GM18517 (cell line): ENCODE data around the gene DPYSL3.
A peak's percentile ranks its signal among the peaks of the same experiment; 100 is the strongest.

Source experiments
- ATAC-seq: cut with Tn5 transposase; IDR thresholded peaks from one replicate; pipeline ENCODE4 v1.9.1; 2021; ENCODE audit warnings: mild to moderate bottlenecking, moderate library complexity; ENCODE audit not compliant: unreplicated experiment

The DPYSL3 gene

DNA sequence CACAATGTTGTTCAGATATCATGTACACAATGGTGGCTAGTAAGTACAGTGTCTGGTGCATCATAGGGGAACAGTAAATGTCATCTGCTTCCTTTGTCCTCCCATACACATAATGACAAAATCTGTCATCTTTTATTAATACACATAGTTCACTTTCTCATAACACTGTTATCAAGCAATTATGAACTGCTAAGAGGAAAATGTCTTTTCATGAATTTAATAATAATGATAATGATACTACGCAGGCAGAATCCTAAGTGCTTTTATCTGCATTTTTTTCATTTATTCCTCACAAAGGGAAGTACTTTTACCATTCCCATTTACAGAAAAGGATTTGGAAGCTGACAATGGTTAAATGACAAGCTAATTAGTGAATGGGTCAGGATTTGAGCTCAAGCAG is 35.7 kb downstream of the DPYSL3 start:
- ATAC-seq = no peak

- ATAC-seq = no peak
These were observed 37.0 kb downstream of the DPYSL3 start for GRCh38 chr5:147472664-147473475.

DNA sequence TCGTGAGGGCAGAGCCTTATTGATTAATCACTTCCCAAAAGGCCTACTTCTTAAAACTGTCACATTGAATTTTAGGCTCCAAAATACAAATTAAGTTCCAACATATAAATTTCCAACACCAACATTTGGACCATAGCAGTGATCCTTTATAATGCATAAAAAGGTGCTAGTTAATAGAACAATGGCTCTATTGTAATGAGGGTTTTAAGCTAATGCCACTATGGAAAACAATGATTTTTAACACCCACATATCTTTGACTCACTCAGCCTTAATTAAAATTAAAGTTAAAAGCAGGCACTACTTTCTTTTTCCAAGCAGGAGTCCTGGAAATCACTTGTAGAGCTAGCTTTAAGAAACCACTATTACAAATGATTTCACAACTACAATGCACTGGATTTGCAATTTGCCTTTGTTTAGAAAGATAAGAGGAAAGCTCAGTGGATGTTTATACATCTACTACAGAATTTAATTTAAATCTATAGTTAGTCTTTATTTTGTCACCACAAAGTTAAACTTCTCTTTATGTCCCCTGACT is 41.8 kb downstream of the DPYSL3 start:
- ATAC-seq = no peak

DNA sequence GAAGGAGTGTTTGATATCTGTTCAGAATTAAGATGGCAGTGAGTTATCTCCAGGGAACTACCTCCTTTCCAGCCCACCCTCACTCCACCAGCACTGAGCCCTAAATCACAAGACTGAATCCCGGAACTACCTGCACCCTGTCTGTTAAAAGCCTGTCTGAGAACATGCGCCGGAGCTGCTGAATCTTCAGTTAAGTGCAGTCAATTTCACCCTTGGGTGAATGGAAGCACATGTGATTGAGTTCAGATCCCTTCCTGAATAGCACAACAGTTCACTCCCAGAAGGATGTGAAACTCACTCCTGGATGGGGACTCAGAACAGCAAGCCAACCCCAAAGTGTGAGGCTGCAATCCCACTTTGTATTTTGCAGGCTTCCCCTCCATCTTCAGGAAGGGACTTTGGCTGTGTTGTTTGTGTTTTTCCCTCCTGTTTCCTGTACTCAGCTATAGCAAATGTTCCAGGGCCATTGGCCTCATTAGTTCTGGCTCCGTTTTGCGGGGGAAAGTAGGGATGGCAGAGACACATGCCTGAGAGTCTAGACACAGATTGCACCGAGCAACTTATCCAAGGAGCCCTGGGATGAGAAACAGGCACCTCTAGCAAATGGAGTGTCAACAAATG is 43.4 kb downstream of the DPYSL3 start:
- no peak for ATAC-seq

DNA sequence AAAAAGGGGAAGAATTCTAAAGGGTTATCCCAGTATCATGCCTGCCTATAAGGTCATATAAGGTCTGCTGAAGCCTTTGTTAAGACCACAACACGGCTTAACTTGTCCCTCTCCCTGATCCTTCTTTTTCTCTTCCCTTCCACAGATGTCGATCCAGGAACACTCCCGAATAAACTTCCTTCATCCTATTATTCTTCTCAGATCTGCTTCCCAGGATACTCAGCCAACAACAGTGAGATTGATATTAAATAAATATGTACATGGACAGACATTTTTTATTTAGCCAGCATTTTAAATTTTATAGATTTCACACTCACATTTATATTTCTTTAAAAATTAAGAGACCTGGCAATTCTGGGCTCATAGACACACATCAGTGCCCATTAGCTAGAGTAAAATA is 44.1 kb downstream of the DPYSL3 start:
- ATAC-seq = no peak

GRCh38 chr5:147464211-147464610 is 45.7 kb downstream of the DPYSL3 start:
- peak; percentile 68 for ATAC-seq

DNA sequence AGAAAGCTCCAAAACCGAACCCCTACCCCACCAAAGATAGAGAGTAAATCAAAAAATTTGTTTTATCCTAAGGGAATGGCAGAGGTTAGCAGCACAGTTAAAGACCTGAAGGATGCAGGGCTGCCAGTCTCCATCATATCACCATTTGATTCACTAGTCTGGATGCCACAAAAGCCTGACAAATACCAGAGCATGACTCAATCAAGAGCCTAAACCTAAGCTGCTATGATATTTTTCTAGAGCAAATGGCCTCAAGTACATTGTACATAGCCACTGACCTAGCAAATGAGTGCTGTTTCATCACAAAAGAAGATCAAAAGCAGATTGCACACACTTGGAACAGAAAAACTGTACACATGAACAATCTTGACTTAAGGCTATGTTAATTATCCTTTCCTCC is 48.0 kb downstream of the DPYSL3 start:
- no peak for ATAC-seq

GRCh38 chr5:147460380-147460779 is 49.5 kb downstream of the DPYSL3 start:
- no peak for ATAC-seq

GRCh38 chr5:147458581-147458980 is 51.3 kb downstream of the DPYSL3 start:
- ATAC-seq = no peak

DNA sequence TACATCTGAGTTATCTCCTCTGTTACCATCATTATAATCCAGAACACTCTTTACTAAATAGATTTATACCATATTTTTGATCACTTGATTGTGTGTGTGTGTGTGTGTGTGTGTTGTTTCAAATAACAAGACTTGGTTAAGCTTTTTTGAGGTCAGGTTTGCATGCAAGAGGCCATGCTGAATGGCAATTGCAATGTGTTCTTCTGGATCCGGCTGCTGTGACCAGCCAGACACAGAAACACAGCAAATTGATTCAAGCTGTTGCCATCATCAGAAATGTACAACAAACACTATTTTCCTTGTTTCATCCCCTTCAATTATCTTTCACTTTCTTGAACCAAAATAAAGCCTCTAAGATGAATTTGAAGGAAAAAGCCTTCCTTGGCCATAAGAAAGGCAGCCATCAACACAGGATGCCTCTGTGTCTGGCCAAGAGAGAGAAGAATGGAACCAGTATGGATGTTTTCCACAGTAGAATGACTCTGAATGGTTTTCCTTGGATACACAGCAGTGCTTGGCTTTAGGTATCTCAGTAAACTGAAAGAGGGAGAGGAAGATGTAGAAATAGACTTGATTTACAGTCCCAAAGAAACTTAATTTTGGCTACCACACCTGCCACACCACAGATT is 53.9 kb downstream of the DPYSL3 start:
- no peak for ATAC-seq

DNA sequence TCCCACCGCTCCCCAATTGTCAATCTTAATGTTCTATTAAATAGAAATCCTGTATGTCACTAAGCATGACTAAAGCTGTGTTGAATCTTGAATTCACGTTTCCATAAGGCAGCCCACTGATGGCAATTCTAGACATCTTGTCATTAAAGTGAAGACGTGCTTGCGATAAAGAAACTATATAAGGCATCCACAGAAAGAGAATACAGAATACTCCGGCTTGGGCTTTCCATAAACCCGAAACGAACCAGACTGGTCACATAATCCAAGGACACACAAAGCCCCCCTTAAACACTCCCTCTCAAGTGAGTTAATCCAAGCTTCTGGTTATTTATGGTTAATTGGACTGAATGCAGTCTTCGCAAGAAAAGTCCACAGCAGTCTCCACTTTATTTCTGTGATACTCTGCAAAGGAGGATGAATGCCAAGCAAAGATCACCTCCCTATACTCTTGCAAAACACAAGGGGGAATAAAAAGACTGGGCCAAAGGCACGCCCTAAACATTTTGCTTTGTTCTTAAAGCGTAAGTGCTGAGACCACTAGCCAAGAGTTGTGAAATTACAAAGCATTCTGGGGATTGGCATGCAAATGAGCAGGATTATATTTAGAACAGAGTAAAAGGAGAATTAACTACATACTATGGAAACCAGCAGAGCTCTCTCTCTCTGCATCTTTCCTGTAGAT is 54.7 kb downstream of the DPYSL3 start:
- no peak for ATAC-seq

DNA sequence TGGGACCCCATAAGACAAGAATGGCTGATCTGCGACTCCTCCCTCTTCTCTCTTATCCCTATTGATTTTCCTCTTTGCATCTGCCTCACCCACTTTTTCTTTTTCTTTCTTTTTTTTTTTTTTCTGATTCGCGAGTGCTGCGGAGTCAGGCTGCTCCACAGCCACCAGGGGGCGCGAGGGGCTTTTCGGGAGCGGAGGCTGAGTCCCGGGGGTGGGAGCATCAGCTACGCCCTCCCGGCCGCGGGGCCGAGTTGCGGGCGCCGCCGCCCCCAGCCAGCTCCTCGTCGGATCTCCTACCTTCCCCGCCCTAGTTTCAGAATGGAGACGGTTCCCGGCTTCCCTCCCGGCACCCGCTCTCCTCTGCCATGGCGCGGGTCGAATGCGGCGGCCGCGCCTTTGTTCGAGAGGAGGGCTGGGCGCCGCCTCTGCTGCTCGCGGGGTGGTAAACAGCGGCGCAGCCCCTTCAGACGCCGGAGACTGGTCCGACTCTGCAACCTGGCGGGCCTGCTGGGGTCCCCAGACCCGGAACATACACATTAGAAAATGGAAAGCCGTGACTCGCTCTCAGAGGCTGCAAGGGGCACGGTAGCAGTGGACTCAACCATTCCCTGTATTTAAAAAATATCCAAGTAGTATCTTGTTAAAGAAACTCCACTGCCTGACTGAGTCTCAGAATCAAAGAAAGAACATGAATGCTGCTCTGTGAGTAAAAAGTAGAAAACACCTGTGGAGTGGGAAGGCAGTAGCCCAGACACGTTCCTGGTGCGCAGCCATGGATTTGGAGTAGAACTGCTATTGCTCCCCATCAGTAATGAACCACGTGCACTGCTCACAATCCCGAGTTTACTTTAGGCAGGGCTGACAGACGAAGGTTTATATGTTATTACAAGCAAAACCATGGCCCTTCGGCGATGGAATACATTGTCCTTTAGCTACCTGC is 55.7 kb downstream of the DPYSL3 start:
- peak; percentile 76 for ATAC-seq

- no peak for ATAC-seq
These were observed 57.6 kb downstream of the DPYSL3 start for GRCh38 chr5:147452165-147452811.

DNA sequence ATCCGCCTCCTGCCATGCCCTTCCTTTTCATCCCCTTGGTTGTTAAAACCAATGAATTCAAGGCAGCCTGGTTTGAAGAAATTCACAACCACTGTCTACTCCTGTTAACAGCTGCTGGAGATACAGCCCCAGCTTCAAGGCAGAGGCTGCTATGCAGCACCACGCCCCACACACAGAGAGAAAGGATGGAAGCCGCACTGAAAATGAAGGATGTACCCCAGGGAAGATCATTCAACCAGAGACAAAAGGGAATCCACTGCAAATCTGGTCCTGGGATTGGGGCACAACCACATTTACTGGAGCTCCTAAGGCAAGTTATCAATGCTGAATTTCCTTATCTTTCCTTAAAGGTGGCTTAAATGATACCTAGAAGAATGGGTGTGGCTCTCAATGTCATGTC is 58.7 kb downstream of the DPYSL3 start:
- ATAC-seq = no peak

- ATAC-seq = no peak
These were observed 59.3 kb downstream of the DPYSL3 start for GRCh38 chr5:147450606-147451005.

GRCh38 chr5:147448766-147449165 is 61.1 kb downstream of the DPYSL3 start:
- ATAC-seq = no peak

GRCh38 chr5:147446523-147446922 is 63.3 kb downstream of the DPYSL3 start:
- ATAC-seq = no peak

DNA sequence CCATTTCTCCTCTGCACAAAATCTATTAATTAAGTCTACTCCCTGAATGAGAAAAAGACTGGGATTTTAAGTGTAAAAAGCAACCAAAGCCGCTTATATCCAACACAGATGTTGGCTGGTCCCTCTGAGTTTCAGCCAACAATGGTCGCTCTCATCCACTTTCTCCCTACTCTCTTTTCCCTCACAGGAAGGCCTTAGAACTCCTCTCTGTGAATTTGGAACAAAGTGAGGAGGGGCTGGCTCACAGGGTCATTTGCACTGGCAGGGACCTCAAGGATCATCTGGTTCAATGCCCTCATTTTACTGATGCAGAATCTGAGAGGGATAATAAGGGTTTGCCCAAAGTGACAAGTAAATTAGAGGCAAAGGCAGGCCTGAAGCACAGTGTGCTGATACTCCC is 64.0 kb downstream of the DPYSL3 start:
- no peak for ATAC-seq

DNA sequence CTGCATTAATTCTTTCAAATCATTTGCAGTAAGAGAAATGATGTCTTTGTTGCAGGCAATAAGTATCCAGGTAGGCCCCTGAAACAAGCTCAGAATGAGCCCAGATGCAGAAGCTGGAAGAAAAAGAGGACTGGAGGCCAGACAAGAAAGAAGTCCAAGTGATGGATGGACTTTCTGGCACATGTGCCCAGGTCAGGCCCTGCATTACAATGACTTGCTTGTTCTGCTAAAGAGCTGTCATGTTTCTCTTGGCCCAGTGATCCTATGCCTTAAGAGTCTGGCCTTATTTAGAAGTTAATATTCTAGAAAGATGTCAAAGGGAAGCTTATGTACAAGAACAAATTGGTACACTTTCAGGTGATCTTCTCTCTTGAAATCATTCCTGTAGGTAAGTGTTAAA is 64.8 kb downstream of the DPYSL3 start:
- no peak for ATAC-seq

- no peak for ATAC-seq
These were observed 67.6 kb downstream of the DPYSL3 start for GRCh38 chr5:147442224-147442623.
